Hepatocyte (in vitro differentiated cells): ENCODE data around the gene RAN. TPM values are rescaled to one million over a fixed set of nuclear protein-coding genes. Genes with fewer than 3 reads are reported as not detected.

Experiments
- DNase-seq: peaks from one replicate; pipeline ENCODE4 v3.0.0-alpha.2; 2016; ENCODE audit warnings: low spot score
- H2AFZ ChIP-seq: fragments of 200-600 bp; sonication (generic); 2 replicates; pipeline ENCODE4 v1.6.0; 2016; ENCODE audit warnings: antibody characterized with exemption, mild to moderate bottlenecking
- H3K27ac ChIP-seq: fragments of 200-600 bp; sonication (generic); 2 replicates; pipeline ENCODE4 v1.5.1; 2016; ENCODE audit warnings: mild to moderate bottlenecking
- H3K27me3 ChIP-seq: fragments of 200-600 bp; sonication (generic); 2 replicates; pipeline ENCODE4 v1.6.1; 2016
- H3K36me3 ChIP-seq: fragments of 200-600 bp; sonication (generic); replicated peaks from 2 replicates; pipeline ENCODE4 v1.5.1; 2016; ENCODE audit warnings: low read depth; ENCODE audit not compliant: insufficient read depth
- H3K4me1 ChIP-seq: fragments of 200-600 bp; sonication (generic); 2 replicates; pipeline ENCODE4 v1.5.1; 2016; ENCODE audit warnings: mild to moderate bottlenecking, moderate library complexity; ENCODE audit not compliant: insufficient read depth
- H3K4me2 ChIP-seq: fragments of 200-600 bp; sonication (generic); 2 replicates; pipeline ENCODE4 v1.6.0; 2016
- H3K4me3 ChIP-seq: fragments of 200-600 bp; sonication (generic); 2 replicates; pipeline ENCODE4 v1.5.1; 2016; ENCODE audit warnings: mild to moderate bottlenecking
- H3K79me2 ChIP-seq: fragments of 200-600 bp; sonication (generic); 2 replicates; pipeline ENCODE4 v1.6.0; 2017; ENCODE audit warnings: mild to moderate bottlenecking
- H3K9me2 ChIP-seq: fragments of 200-600 bp; sonication (generic); replicated peaks from 2 replicates; pipeline ENCODE4 v1.6.0; 2017; ENCODE audit warnings: mild to moderate bottlenecking; ENCODE audit not compliant: insufficient read depth
- H3K9me3 ChIP-seq: fragments of 200-600 bp; sonication (generic); 2 replicates; pipeline ENCODE4 v1.5.1; 2016; ENCODE audit warnings: low read depth, mild to moderate bottlenecking
- H4K20me1 ChIP-seq: fragments of 200-600 bp; sonication (generic); 2 replicates; pipeline ENCODE4 v1.6.0; 2016; ENCODE audit warnings: mild to moderate bottlenecking; ENCODE audit not compliant: insufficient read depth, poor library complexity, severe bottlenecking
- EZH2 ChIP-seq: fragments of 200-600 bp; sonication (generic); IDR thresholded peaks from 2 replicates; pipeline ENCODE4 v1.6.1; 2016; ENCODE audit warnings: antibody characterized with exemption, mild to moderate bottlenecking, borderline replicate concordance
- EZH2phosphoT487 ChIP-seq: fragments of 200-600 bp; sonication (generic); IDR thresholded peaks from one replicate; pipeline ENCODE4 v1.6.1; 2018; ENCODE audit warnings: antibody characterized with exemption, mild to moderate bottlenecking, low read depth, moderate library complexity; ENCODE audit not compliant: unreplicated experiment, severe bottlenecking
- WGBS: methylation state at CpG from one replicate; pipeline ENCODE4 v1.1.6; 2016; ENCODE audit warnings: low lambda C conversion rate; ENCODE audit errors: missing lambda C conversion rate; 5-methylcytosine and 5-hydroxymethylcytosine counted together
- polyA plus RNA-seq: library from polyadenylated mRNA; unstranded; fragments of >200 nt; fragmentation: Nextera tagmentation; extraction: Ambion mirVana; gene quantifications from 2 replicates; pipeline ENCODE4 v1.2.1, GENCODE V29; 2016
- total RNA-seq: library from RNA; depleted of rRNA; stranded (reverse); fragments of >200 nt; gene quantifications from 2 replicates; pipeline ENCODE4 v1.2.3, GENCODE V29; 2014
- TF ChIP-seq, protein P1 (sequence below): fragments of 200-600 bp; sonication (generic); IDR thresholded peaks from 2 replicates; pipeline ENCODE4 v1.5.1; 2016; ENCODE audit warnings: antibody characterized with exemption, mild to moderate bottlenecking; ENCODE audit not compliant: poor library complexity

Gene RAN
- total and polyA plus RNA-seq, 2 experiments from 2014 or later, result 300 to 673 TPM

DNA sequence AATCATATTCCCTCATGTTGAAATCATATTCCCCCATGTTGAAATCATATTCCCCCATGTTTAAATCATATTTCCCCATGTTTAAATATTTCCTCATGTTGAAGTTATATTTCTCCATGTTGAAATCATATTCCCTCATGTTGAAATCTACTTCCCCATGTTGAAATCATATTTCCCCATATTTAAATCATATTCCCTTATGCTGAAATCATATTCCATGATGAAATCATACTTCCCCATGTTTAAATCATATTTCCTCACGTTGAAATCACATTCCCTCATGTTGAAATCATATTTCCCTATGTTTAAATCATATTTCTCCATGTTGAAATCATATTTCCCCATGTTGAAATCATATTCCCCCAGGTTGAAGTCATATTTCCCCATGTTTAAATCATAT lies 47.2 kb downstream of the RAN start:
- no peaks in the 10 kb centered on the region for H3K36me3 ChIP-seq
- H3K27me3 ChIP-seq, result peaks cover 3% of the 10 kb centered on the region
- no peaks in the 10 kb centered on the region for H3K9me3 ChIP-seq
- TF ChIP-seq, protein P1, sequence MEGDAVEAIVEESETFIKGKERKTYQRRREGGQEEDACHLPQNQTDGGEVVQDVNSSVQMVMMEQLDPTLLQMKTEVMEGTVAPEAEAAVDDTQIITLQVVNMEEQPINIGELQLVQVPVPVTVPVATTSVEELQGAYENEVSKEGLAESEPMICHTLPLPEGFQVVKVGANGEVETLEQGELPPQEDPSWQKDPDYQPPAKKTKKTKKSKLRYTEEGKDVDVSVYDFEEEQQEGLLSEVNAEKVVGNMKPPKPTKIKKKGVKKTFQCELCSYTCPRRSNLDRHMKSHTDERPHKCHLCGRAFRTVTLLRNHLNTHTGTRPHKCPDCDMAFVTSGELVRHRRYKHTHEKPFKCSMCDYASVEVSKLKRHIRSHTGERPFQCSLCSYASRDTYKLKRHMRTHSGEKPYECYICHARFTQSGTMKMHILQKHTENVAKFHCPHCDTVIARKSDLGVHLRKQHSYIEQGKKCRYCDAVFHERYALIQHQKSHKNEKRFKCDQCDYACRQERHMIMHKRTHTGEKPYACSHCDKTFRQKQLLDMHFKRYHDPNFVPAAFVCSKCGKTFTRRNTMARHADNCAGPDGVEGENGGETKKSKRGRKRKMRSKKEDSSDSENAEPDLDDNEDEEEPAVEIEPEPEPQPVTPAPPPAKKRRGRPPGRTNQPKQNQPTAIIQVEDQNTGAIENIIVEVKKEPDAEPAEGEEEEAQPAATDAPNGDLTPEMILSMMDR, result no peak
- TF ChIP-seq EZH2phosphoT487 (no peak), EZH2 (no peak)
- no peak overlapping the region for H3K27ac ChIP-seq
- no peaks in the 10 kb centered on the region for H4K20me1 ChIP-seq
- 54% methylated on average over 1 of the region's 1 CpG for WGBS
- H3K9me2 ChIP-seq, result no peaks in the 10 kb centered on the region
- H3K4me2 ChIP-seq, result no peak overlapping the region
- peaks cover 9% of the 10 kb centered on the region for H3K4me1 ChIP-seq
- no peak for DNase-seq
- H3K79me2 ChIP-seq, result no peaks in the 10 kb centered on the region
- no peak overlapping the region for H2AFZ ChIP-seq
- no peak overlapping the region for H3K4me3 ChIP-seq

DNA sequence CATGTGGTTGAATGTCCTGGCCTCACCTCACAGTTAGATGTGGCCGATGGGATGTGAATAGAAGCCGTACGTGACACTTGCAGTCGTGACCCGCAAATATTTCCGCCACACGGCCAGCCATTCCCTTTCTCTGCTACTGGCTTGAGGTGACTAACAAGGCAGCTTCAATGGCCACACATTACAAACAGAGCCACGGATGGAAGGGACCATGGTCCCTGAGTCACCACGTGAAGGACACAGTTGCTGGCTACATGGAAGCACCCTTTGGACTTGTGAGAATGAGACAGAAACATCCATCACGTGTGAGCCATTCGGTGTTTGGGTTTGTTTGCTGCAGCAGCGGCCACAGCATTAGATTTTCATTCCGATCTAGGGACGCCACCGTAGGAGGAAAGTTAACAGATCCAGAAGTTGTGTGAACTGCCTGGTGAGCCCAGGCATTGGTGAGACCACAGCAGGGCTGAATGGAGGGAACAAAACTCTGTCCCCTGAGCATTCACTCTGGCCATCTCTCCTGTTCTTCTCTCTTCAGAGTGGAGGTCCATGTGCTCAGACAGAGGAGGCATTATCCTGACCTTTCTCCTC lies 48.3 kb downstream of the RAN start:
- no peak for DNase-seq
- H3K4me1 ChIP-seq, result peaks cover 9% of the 10 kb centered on the region
- H3K9me3 ChIP-seq, result no peaks in the 10 kb centered on the region
- TF ChIP-seq EZH2, result no peak
- H3K4me2 ChIP-seq, result no peak overlapping the region
- peak overlapping the region; percentile 31 for H3K27ac ChIP-seq
- H4K20me1 ChIP-seq, result no peaks in the 10 kb centered on the region
- H3K4me3 ChIP-seq, result no peak overlapping the region
- peaks cover 3% of the 10 kb centered on the region for H3K27me3 ChIP-seq
- no peaks in the 10 kb centered on the region for H3K36me3 ChIP-seq
- no peaks in the 10 kb centered on the region for H3K79me2 ChIP-seq
- 96% methylated on average over 15 of the region's 15 CpGs for WGBS
- no peak overlapping the region for H2AFZ ChIP-seq
- H3K9me2 ChIP-seq, result no peaks in the 10 kb centered on the region

DNA sequence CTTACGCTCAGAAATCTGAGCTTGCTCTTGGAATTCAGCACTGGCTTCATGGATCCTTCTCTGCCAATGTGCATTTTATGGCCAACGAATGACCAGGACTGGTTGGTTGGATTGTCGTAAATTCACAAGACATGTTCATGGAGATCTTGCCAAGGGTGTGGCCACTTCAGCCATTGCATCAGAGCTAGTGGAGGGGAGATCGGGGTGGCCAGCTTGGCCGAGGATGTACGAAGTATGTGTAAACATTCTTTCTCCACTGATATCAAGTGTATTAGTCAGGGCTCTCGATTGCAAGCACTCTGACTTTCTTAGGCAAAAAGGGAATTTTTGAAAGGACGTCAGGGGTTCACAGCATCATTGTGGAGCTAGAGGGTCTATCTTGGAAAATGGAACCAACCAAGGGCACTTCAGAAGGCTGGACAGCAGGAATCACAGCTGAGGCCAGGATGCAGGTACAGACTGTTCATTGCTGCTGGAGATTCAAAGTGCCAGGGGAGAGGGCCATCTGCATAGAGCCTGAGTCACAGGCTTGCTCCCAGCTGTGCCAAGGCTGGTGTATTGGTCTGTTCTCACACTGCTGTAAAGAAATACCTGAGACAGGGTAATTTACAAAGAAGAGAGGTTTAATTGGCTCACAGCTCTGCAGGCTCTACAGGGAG lies 49.0 kb downstream of the RAN start:
- TF ChIP-seq EZH2phosphoT487 (no peak), EZH2 (no peak)
- TF ChIP-seq, protein P1, result no peak
- H3K4me1 ChIP-seq, result peaks cover 9% of the 10 kb centered on the region
- no peaks in the 10 kb centered on the region for H3K9me3 ChIP-seq
- H3K36me3 ChIP-seq, result no peaks in the 10 kb centered on the region
- H4K20me1 ChIP-seq, result no peaks in the 10 kb centered on the region
- no peak overlapping the region for H3K4me2 ChIP-seq
- no peak overlapping the region for H2AFZ ChIP-seq
- no peaks in the 10 kb centered on the region for H3K9me2 ChIP-seq
- peak overlapping the region; percentile 31 for H3K27ac ChIP-seq
- 45% methylated on average over 8 of the region's 8 CpGs for WGBS
- DNase-seq, result peak; percentile 59
- no peak overlapping the region for H3K4me3 ChIP-seq
- H3K27me3 ChIP-seq, result peaks cover under 1% of the 10 kb centered on the region
- no peaks in the 10 kb centered on the region for H3K79me2 ChIP-seq

DNA sequence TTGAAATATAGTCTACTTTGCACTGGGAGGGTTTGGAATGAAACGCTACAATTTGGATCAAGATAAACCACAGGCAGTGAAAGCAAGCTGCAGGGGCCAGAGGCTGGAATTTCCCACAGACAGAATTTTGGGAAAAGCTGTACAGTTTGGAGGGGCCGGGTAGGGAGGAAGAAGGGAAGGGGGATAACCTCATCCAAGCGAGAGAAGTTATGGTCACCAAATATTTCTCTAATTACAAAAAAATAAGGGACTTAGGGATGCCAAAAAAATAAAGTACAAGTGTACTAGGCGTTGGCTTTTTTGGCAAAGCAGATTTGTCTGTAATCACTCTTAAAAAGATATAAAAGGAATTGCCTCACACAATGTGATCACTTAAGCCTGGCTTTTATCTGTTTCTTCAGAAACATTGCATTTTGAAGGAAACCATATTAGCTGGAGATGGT lies 50.7 kb downstream of the RAN start:
- TF ChIP-seq EZH2 (no peak), EZH2phosphoT487 (no peak)
- TF ChIP-seq, protein P1, result no peak
- H4K20me1 ChIP-seq, result no peaks in the 10 kb centered on the region

More for the DNA sequence above, 50.7 kb downstream of the RAN start:
- Histone ChIP-seq H3K4me1 (peaks cover 9% of the 10 kb centered on the region), H3K27ac (no peak overlapping the region), H3K79me2 (no peaks in the 10 kb centered on the region), H3K27me3 (no peaks in the 10 kb centered on the region), H2AFZ (no peak overlapping the region), H3K9me3 (no peaks in the 10 kb centered on the region), H3K9me2 (no peaks in the 10 kb centered on the region), H3K4me2 (no peak overlapping the region), H3K4me3 (no peak overlapping the region), H3K36me3 (no peaks in the 10 kb centered on the region)
- no peak for DNase-seq
- 75% methylated on average over 4 of the region's 4 CpGs for WGBS
